HFF-Myc (cell line): ENCODE results near the gene EPHB2.

Experiments
- DNase-seq: peaks from one replicate; pipeline ENCODE4 v3.0.0-alpha.2; 2011; ENCODE audit warnings: low read depth; ENCODE audit errors: extremely low read depth
- H3K4me3 ChIP-seq: replicated peaks from 2 replicates; pipeline ENCODE4 v1.5.1; 2011; ENCODE audit warnings: low read depth, mild to moderate bottlenecking, control low read depth, low read length
- TF ChIP-seq, protein P1 (sequence below): IDR thresholded peaks from 2 replicates; pipeline ENCODE4 v1.5.1; 2012; ENCODE audit warnings: mild to moderate bottlenecking, low read depth, low read length, control low read depth; ENCODE audit errors: missing control alignments

Gene EPHB2

DNA sequence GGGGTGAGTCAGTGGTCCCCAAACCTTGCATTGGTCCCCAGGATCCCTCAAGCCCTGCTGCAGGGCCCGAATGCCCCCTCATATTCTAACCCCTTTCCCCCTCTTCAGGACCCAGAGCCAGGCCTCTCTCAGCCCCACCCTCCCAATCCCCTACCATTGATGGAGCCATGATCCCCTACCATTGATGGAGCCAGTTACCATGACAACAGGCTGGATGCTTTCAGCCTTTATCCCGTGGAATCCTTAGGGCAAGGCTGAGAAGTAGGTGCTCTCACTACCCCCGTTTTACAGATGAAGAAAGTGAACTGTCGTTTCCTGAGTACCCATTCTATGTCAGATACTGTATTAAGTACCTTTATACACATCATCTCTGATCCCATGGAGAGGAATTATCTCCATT is 70.8 kb downstream of the EPHB2 start:
- TF ChIP-seq, protein P1, sequence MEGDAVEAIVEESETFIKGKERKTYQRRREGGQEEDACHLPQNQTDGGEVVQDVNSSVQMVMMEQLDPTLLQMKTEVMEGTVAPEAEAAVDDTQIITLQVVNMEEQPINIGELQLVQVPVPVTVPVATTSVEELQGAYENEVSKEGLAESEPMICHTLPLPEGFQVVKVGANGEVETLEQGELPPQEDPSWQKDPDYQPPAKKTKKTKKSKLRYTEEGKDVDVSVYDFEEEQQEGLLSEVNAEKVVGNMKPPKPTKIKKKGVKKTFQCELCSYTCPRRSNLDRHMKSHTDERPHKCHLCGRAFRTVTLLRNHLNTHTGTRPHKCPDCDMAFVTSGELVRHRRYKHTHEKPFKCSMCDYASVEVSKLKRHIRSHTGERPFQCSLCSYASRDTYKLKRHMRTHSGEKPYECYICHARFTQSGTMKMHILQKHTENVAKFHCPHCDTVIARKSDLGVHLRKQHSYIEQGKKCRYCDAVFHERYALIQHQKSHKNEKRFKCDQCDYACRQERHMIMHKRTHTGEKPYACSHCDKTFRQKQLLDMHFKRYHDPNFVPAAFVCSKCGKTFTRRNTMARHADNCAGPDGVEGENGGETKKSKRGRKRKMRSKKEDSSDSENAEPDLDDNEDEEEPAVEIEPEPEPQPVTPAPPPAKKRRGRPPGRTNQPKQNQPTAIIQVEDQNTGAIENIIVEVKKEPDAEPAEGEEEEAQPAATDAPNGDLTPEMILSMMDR, result no peak
- no peak for DNase-seq
- no peak overlapping the region for H3K4me3 ChIP-seq

DNA sequence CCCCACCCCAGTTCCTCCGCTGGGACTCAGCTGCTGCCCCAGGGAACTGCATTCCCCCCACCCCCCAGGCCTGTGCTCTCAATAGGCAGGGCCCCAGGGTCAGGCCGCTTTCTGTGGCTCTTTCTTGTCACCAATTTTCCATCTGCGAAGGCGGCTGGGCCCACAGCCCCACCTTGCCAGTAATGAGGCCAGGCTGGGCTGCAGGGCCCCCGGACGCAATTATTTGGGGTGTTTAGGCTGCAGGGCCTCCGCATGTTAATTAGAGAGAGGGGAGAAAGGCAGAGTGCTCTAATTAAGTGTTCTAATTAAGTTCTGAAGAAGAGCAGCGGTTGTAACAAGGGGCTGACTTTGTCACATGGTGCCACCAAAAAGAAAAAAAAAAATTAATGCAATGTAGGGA is 71.8 kb downstream of the EPHB2 start:
- DNase-seq, result no peak
- no peak overlapping the region for H3K4me3 ChIP-seq
- TF ChIP-seq, protein P1, result no peak

DNA sequence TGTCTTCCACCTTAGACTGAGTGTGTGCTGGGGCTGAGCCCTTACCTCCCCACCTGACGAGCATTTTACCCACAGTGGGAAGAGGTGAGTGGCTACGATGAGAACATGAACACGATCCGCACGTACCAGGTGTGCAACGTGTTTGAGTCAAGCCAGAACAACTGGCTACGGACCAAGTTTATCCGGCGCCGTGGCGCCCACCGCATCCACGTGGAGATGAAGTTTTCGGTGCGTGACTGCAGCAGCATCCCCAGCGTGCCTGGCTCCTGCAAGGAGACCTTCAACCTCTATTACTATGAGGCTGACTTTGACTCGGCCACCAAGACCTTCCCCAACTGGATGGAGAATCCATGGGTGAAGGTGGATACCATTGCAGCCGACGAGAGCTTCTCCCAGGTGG is 73.7 kb downstream of the EPHB2 start:
- TF ChIP-seq, protein P1, result no peak
- no peak for DNase-seq
- H3K4me3 ChIP-seq, result no peak overlapping the region

DNA sequence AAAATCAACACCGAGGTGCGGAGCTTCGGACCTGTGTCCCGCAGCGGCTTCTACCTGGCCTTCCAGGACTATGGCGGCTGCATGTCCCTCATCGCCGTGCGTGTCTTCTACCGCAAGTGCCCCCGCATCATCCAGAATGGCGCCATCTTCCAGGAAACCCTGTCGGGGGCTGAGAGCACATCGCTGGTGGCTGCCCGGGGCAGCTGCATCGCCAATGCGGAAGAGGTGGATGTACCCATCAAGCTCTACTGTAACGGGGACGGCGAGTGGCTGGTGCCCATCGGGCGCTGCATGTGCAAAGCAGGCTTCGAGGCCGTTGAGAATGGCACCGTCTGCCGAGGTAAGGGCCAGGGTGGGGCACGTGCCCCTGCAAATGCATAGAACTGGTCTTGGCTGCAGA is 74.1 kb downstream of the EPHB2 start:
- no peak overlapping the region for H3K4me3 ChIP-seq
- DNase-seq, result no peak
- TF ChIP-seq, protein P1, result no peak

DNA sequence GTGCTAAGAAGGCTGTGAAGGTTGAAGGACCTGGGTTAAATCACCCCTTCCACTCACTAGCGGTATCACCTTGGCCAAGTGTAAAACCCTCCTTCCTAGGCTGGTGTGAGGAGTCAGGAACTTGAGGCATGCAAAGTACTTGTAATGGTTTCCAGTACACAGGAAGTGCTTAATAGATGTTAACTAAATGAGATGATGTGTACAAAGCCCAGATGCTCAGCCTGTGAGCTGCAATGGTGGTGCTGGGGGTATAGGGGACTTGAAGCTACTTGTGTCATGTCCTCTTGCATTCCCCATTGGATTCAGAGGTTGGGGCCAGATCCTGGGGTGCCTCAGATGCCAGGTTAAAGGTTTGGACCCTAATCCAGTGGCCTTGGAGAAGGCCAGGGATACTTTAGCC is 75.5 kb downstream of the EPHB2 start:
- no peak overlapping the region for H3K4me3 ChIP-seq
- no peak for DNase-seq
- TF ChIP-seq, protein P1, result no peak

DNA sequence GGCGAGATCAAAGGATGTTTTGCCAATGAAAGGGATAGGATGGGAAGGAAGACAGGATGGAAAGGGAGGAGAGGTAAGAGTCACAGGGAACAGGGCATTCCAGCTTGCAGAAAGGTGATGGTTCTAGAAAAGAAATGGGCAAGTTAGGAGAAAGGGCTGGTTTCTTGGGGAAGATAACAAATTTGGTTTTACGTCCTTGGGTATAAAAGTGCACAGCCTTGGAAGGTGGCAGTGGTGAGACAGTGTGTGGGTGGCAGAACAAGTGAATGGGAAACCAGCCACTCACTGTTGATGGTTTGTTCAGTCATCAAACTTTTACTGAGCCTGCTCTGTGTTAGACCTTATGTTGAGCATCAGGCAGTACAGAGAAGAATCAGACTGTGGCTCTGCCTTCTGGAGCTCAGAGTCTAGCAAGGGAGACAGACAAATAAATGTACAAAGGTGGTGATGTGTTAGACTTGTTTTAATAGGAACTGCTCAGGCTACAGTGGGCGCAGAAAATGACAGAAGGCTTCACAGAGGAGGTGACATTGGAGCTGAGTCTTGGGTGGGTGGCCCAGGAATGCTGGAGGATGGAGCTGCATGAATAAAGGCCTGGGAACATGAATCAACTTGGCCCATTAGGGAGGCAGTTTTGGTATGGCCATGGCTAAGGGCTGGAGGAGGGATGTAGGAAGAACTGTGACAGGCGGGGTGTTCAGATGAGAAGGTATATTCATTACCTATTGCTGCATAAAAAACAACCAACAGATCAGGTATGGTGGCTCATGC is 76.3 kb downstream of the EPHB2 start:
- H3K4me3 ChIP-seq, result no peak overlapping the region
- TF ChIP-seq, protein P1, result no peak
- no peak for DNase-seq

DNA sequence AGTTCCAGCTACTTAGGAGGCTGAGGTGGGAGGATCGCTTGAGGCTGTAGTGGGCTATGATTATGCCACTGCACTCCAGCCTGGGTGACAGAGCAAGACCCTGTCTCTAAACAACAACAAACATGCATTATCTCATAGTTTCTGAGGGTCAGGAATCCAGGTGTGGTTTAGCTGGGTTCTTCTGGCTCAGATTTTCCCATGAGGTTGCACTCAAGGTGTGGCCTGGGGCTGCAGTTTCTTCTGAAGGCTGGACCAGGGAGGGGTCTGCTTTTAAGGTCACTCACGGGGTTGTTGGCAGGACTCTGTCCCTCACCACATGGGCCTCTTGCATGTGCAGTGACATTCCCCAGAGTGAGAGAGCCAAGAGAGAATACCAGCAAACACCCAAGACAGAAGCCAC is 77.0 kb downstream of the EPHB2 start:
- DNase-seq, result no peak
- no peak overlapping the region for H3K4me3 ChIP-seq
- TF ChIP-seq, protein P1, result no peak
